H1 (cell line): ENCODE results near the gene TRIM4. TPM values are rescaled to one million over a fixed set of nuclear protein-coding genes. Genes with fewer than 3 reads are reported as not detected.

ENCODE experiments used
- CHD7 ChIP-seq: fragments of 300-600 bp; sonication (generic); IDR thresholded peaks from 2 replicates; pipeline ENCODE4 v1.7.1; 2012; ENCODE audit warnings: low read length, moderate library complexity, mild to moderate bottlenecking, inconsistent platforms; ENCODE audit not compliant: insufficient replicate concordance
- EZH2 ChIP-seq: fragments of 200-600 bp; sonication (generic); IDR thresholded peaks from 2 replicates; pipeline ENCODE4 v1.7.1; 2012; ENCODE audit warnings: low read depth, mild to moderate bottlenecking, moderate library complexity, low read length, inconsistent platforms; ENCODE audit not compliant: severe bottlenecking
- KDM4A ChIP-seq: IDR thresholded peaks from one replicate; pipeline ENCODE4 v1.7.1; 2012; ENCODE audit warnings: low read depth, mild to moderate bottlenecking, moderate library complexity, low read length, inconsistent platforms; ENCODE audit not compliant: severe bottlenecking
- MAFK ChIP-seq: IDR thresholded peaks from 2 replicates; pipeline ENCODE4 v1.6.1; 2012; ENCODE audit warnings: low read depth, mild to moderate bottlenecking, improper control_type of control experiment, low read length
- NRF1 ChIP-seq: IDR thresholded peaks from 2 replicates; pipeline ENCODE4 v1.6.1; 2011; ENCODE audit warnings: mild to moderate bottlenecking, low read depth, low read length, improper control_type of control experiment
- POLR2A ChIP-seq, 2 experiments: IDR thresholded peaks; 1 replicate in 1 of 2; 2 replicates in 1 of 2; pipeline ENCODE4 v1.6.1; 2011; ENCODE audit warnings: low read depth in 2 of 2, low read length in 2 of 2, mild to moderate bottlenecking in 2 of 2; ENCODE audit errors: control extremely low read depth in 1 of 2
- SIRT6 ChIP-seq: IDR thresholded peaks from one replicate; pipeline ENCODE4 v1.7.1; 2012; ENCODE audit warnings: low read length, inconsistent platforms
- SIX5 ChIP-seq: IDR thresholded peaks from 2 replicates; pipeline ENCODE4 v1.6.1; 2011; ENCODE audit warnings: mild to moderate bottlenecking, low read depth, low read length
- SP2 ChIP-seq: IDR thresholded peaks from 2 replicates; pipeline ENCODE4 v1.6.1; 2012; ENCODE audit warnings: mild to moderate bottlenecking, low read length, inconsistent platforms
- USF2 ChIP-seq: IDR thresholded peaks from 2 replicates; pipeline ENCODE4 v1.6.1; 2011; ENCODE audit warnings: low read length, improper control_type of control experiment
- polyA plus RNA-seq, 7 experiments: library from polyadenylated mRNA; depleted of rRNA in 3 of 7; stranded (reverse) in 5 of 7; unstranded in 2 of 7; fragments of >200 nt in 5 of 7; fragments of 200-250 nt in 2 of 7; gene quantifications; 1 replicate in 5 of 7; 2 replicates in 1 of 7; 4 replicates in 1 of 7; pipeline versions ENCODE4 v1.2.1 to v1.2.3, GENCODE V29; 2011 to 2013; ENCODE audit warnings: missing spikeins in 2 of 7, mixed read lengths in 2 of 7
- total RNA-seq: library from RNA; stranded (reverse); fragmentation: NEBNext Ultra II Directional; extraction: Animal tissue kit (Norgen Biotek cat#: 25700); gene quantifications from 2 replicates; pipeline ENCODE4 v1.2.1, GENCODE V29; 2021

TRIM4 gene
- total and polyA plus RNA-seq, 2 of the 8 experiments (the other 6 are each of a cell fraction or from before 2014, with no cell fraction given), result 0.03 to 7.3 TPM

- TF ChIP-seq CHD7 (no peak), SIRT6 (no peak), SIX5 (no peak), SP2 (no peak), EZH2 (no peak), POLR2A (IDR thresholded peaks at IDR 0.05; ENCODE audit: control extremely low read depth in 1 of 2, low read depth in 2 of 2, low read length in 2 of 2) (no peak), KDM4A (no peak), NRF1 (no peak), MAFK (no peak), USF2 (no peak)
Observed at GRCh38 chr7:99955247-99955646, 35.9 kb upstream of the TRIM4 start (continued).
